HUES64 (cell line): ENCODE data around the gene LLPH.

ENCODE experiments used
- H3K27ac ChIP-seq: 2 replicates; pipeline ENCODE4 v1.7.0; 2013; ENCODE audit warnings: low read depth, low read length, inconsistent platforms
- H3K27me3 ChIP-seq: 2 replicates; pipeline ENCODE4 v1.6.1; 2013; ENCODE audit warnings: mild to moderate bottlenecking, low read length; ENCODE audit not compliant: insufficient read depth
- H3K36me3 ChIP-seq: 2 replicates; pipeline ENCODE4 v1.6.1; 2013; ENCODE audit warnings: mild to moderate bottlenecking, low read length; ENCODE audit not compliant: insufficient read depth
- H3K4me1 ChIP-seq: 2 replicates; pipeline ENCODE4 v1.6.1; 2013; ENCODE audit warnings: mild to moderate bottlenecking, low read length, moderate library complexity; ENCODE audit not compliant: insufficient read depth
- H3K4me3 ChIP-seq: 2 replicates; pipeline ENCODE4 v1.5.1; 2013; ENCODE audit warnings: mild to moderate bottlenecking, low read length, moderate library complexity
- H3K9ac ChIP-seq: 2 replicates; pipeline ENCODE4 v1.6.1; 2013; ENCODE audit warnings: mild to moderate bottlenecking, low read depth, low read length
- H3K9me3 ChIP-seq: 2 replicates; pipeline ENCODE4 v1.6.1; 2013; ENCODE audit warnings: low read depth, low read length; ENCODE audit not compliant: insufficient read depth
- WGBS: fragments of 150-250, 120-280 bp; methylation state at CpG from one replicate; pipeline ENCODE4 v1.1.7; 2013; ENCODE audit warnings: missing lambda C conversion rate; 5-methylcytosine and 5-hydroxymethylcytosine counted together

Gene LLPH

GRCh38 chr12:66163289-66163688 lies 32.7 kb upstream of the LLPH start:
- 93% methylated on average over 2 of the region's 4 CpGs for WGBS
- H3K36me3 ChIP-seq: peaks cover 8% of the 10 kb centered on the region; the same call in 1 of the 2 replicates
- no peaks in the 10 kb centered on the region for H3K27me3 ChIP-seq
- H3K4me3 ChIP-seq: no peak overlapping the region
- H3K9ac ChIP-seq: no peak overlapping the region
- peaks cover 7% of the 10 kb centered on the region; the same call in 1 of the 2 replicates for H3K9me3 ChIP-seq
- H3K27ac ChIP-seq: no peak overlapping the region
- no peaks in the 10 kb centered on the region for H3K4me1 ChIP-seq

GRCh38 chr12:66162701-66163100 lies 32.2 kb upstream of the LLPH start:
- H3K27me3 ChIP-seq: no peaks in the 10 kb centered on the region
- peaks cover 8% of the 10 kb centered on the region; the same call in 1 of the 2 replicates for H3K36me3 ChIP-seq
- H3K9ac ChIP-seq: no peak overlapping the region
- no peak overlapping the region for H3K27ac ChIP-seq
- no peak overlapping the region for H3K4me3 ChIP-seq
- peaks cover 7% of the 10 kb centered on the region; the same call in 1 of the 2 replicates for H3K9me3 ChIP-seq
- no peaks in the 10 kb centered on the region for H3K4me1 ChIP-seq
- 94% methylated on average over 2 of the region's 2 CpGs for WGBS

GRCh38 chr12:66160704-66161103 lies 30.2 kb upstream of the LLPH start:
- 93% methylated on average over 28 of the region's 28 CpGs for WGBS

GRCh38 chr12:66159123-66159522 lies 28.6 kb upstream of the LLPH start:
- Histone ChIP-seq H3K4me1 (no peaks in the 10 kb centered on the region), H3K36me3 (peaks cover 8% of the 10 kb centered on the region; the same call in 1 of the 2 replicates), H3K4me3 (no peak overlapping the region), H3K27me3 (no peaks in the 10 kb centered on the region), H3K9ac (no peak overlapping the region), H3K27ac (no peak overlapping the region), H3K9me3 (no peaks in the 10 kb centered on the region)

More at GRCh38 chr12:66160704-66161103, 30.2 kb upstream of the LLPH start:
- Histone ChIP-seq H3K36me3 (peaks cover 8% of the 10 kb centered on the region; the same call in 1 of the 2 replicates), H3K4me3 (no peak overlapping the region), H3K27ac (no peak overlapping the region), H3K9me3 (peaks cover 7% of the 10 kb centered on the region; the same call in 1 of the 2 replicates), H3K27me3 (no peaks in the 10 kb centered on the region), H3K9ac (no peak overlapping the region), H3K4me1 (no peaks in the 10 kb centered on the region)

- Histone ChIP-seq H3K9me3 (no peaks in the 10 kb centered on the region), H3K9ac (no peak overlapping the region), H3K36me3 (peaks cover 8% of the 10 kb centered on the region; the same call in 1 of the 2 replicates), H3K4me1 (no peaks in the 10 kb centered on the region), H3K4me3 (no peak overlapping the region), H3K27me3 (no peaks in the 10 kb centered on the region), H3K27ac (no peak overlapping the region)
- WGBS: 97% methylated on average over 2 of the region's 2 CpGs
Measured at GRCh38 chr12:66156654-66157053, 26.1 kb upstream of the LLPH start.

GRCh38 chr12:66154776-66155175 lies 24.2 kb upstream of the LLPH start:
- Histone ChIP-seq H3K4me3 (no peak overlapping the region), H3K9ac (no peak overlapping the region), H3K27me3 (no peaks in the 10 kb centered on the region), H3K4me1 (no peaks in the 10 kb centered on the region), H3K9me3 (no peaks in the 10 kb centered on the region), H3K27ac (no peak overlapping the region), H3K36me3 (peaks cover 4% of the 10 kb centered on the region; the same call in 1 of the 2 replicates)

GRCh38 chr12:66152732-66153131 lies 22.2 kb upstream of the LLPH start:
- 100% methylated on average over 1 of the region's 1 CpG for WGBS
- no peaks in the 10 kb centered on the region for H3K4me1 ChIP-seq
- no peaks in the 10 kb centered on the region for H3K36me3 ChIP-seq
- H3K9ac ChIP-seq: no peak overlapping the region
- H3K4me3 ChIP-seq: no peak overlapping the region
- H3K27ac ChIP-seq: no peak overlapping the region
- H3K9me3 ChIP-seq: no peaks in the 10 kb centered on the region
- no peaks in the 10 kb centered on the region for H3K27me3 ChIP-seq

- no peaks in the 10 kb centered on the region for H3K27me3 ChIP-seq
- no peak overlapping the region for H3K9ac ChIP-seq
- 93% methylated on average over 4 of the region's 5 CpGs for WGBS
- H3K9me3 ChIP-seq: no peaks in the 10 kb centered on the region
- no peak overlapping the region for H3K4me3 ChIP-seq
- H3K4me1 ChIP-seq: no peaks in the 10 kb centered on the region
- no peak overlapping the region for H3K27ac ChIP-seq
- H3K36me3 ChIP-seq: no peaks in the 10 kb centered on the region
Measured at GRCh38 chr12:66149702-66150398, 19.3 kb upstream of the LLPH start.

- Histone ChIP-seq H3K4me3 (no peak overlapping the region), H3K36me3 (peaks cover 23% of the 10 kb centered on the region), H3K27me3 (no peaks in the 10 kb centered on the region), H3K4me1 (no peaks in the 10 kb centered on the region), H3K9ac (no peak overlapping the region), H3K27ac (peak overlapping the region; percentile 14; the same call in 1 of the 2 replicates), H3K9me3 (peaks cover 21% of the 10 kb centered on the region)
- WGBS: 55% methylated on average over 5 of the region's 7 CpGs
Measured at GRCh38 chr12:66144791-66145754, 14.5 kb upstream of the LLPH start.

- Histone ChIP-seq H3K9me3 (peaks cover 27% of the 10 kb centered on the region), H3K4me3 (no peak overlapping the region), H3K9ac (no peak overlapping the region), H3K27me3 (no peaks in the 10 kb centered on the region), H3K27ac (no peak overlapping the region), H3K4me1 (no peaks in the 10 kb centered on the region), H3K36me3 (peaks cover 29% of the 10 kb centered on the region)
- 100% methylated on average over 1 of the region's 1 CpG for WGBS
Measured at GRCh38 chr12:66143868-66144267, 13.3 kb upstream of the LLPH start.

- Histone ChIP-seq H3K9me3 (peaks cover 27% of the 10 kb centered on the region), H3K4me1 (no peaks in the 10 kb centered on the region), H3K27me3 (no peaks in the 10 kb centered on the region), H3K9ac (no peak overlapping the region), H3K27ac (no peak overlapping the region), H3K4me3 (no peak overlapping the region), H3K36me3 (peaks cover 37% of the 10 kb centered on the region)
Measured at GRCh38 chr12:66142826-66143225, 12.3 kb upstream of the LLPH start.
